GM21526 (cell line): Measurements from ENCODE around the gene PPP1R3F.
"Not testable (repeated sequence)": the region's sequence is repeated elsewhere in the genome, so short reads cannot be mapped to it uniquely, and the experiment has no call there.

Source experiments
- ATAC-seq: cut with Tn5 transposase; IDR thresholded peaks from one replicate; pipeline ENCODE4 v1.9.1; 2021; ENCODE audit warnings: moderate library complexity; ENCODE audit not compliant: unreplicated experiment, low FRiP score

The PPP1R3F gene

DNA sequence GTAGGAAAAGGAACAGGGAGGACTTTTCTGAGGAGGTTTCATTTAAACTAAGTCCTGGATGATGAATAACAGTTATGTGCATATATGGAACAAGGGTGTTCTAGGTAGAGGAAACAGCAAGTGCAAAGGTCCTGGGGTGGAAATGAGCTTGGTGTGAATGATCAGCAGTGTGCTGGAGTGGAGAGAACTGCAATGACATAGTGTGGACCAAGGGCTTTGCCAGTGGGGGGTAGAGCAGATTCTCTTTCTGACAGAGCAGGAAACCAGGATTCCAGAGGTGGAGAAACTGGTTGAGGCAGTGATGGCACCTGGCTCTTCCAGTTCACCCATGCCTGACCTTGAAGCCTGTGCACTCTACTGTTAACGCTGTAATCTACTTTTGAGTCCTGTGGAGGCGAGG is 1.7 kb downstream of the PPP1R3F start:
- no peak for ATAC-seq

DNA sequence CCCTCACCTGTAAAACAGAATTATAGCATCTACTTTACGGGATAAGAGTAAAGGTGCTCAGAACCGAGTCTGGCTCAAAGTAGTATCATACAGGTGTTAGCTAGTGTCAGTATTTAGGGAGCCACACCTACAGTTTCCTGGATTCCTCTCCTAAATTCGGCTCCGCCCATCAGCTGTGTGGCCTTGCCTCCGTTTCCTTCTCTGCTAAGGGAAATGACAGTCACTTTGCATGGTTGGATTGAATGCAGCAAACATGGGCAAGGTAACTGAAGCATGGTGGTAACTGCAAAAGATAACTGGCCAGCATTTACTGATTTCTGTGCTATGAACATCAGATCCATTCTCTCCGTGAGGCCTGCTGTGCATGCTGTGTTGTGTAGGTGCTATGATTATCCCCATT is 2.8 kb downstream of the PPP1R3F start:
- ATAC-seq: no peak

DNA sequence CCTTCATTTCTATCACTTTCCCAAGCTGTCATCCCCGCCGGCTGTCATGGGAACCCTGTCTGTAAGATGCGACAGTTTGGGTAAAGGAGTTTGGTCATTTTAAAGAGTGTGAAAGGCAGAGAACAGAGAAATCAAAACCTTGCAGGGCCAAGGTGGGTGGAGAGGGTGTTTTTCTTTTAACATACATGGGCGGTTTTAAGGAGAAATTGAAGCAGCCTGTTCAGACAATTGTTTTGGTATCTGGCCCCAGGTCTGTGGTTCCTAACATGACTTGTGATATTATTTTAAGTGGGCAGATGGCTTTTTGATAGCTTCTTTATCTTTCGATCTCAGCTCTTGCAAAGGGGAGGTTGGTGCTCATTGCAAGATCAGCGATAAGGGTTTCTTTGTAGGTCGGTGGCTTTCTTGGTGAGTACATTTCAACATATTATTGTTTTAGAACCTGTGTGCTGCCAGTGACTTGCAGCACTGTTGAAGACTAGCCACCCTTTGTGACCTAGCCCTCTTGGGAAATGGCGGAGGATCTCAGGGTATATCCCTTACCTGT is 3.7 kb downstream of the PPP1R3F start:
- no peak for ATAC-seq

DNA sequence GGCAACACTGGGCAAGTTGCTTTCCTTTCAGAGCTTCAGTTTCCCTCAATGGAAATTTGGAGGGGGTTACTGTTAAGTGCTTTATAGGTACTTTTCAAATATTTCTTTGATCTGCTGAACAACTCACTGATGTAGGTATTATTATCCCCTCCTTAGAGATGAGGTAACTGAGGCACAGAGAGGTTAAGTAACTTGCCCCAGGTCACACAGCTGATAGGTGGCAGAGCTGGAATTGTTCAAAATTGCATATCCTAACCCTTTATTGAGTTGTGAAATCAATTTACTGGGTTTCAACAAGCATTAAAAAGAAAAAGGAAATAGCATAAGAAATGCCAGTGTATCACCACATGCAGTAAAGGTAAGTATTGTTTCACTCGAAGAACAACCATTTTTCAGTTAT is 6.6 kb downstream of the PPP1R3F start:
- no peak for ATAC-seq

DNA sequence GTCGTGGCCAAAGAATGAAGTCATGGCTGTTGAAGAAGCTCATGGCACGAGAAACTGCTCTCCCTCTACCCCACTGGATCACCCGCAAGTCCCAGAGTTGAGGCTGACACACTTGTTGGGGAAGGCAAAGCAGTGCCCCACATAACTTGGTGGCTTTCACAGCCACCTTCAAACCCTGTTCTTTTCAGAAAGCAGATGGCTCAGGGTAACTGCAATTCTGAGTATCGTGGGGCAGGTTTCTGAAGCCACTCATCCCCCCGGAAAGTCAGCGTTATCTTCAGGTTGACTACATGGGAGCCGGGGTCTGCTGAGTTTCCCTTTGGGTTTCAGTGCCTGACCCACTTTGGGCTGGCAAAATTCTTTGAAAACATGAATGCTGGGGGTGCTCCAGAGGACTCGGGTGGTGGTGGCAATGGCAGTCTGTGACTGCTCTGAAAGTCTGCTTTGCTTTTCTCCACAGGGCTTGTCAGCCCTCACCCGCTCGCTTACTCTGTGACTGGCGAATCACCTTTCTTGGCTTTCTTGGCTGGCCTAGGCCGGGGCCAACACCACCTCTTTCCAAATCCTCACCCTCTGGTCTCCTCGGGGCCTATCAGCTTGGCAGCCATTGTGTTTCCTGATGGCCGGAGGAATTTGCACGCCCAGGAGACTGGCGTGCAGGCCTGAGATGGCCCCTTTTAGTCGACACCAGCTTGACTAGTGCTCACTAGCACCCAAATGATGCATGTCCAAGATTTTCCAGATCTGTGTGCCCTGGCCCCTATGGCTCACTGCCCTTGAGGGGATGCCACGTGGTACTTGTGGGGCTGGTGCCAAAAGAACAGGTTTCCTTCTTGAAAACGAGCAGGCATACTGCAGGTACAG is 7.3 kb downstream of the PPP1R3F start:
- ATAC-seq: no peak

DNA sequence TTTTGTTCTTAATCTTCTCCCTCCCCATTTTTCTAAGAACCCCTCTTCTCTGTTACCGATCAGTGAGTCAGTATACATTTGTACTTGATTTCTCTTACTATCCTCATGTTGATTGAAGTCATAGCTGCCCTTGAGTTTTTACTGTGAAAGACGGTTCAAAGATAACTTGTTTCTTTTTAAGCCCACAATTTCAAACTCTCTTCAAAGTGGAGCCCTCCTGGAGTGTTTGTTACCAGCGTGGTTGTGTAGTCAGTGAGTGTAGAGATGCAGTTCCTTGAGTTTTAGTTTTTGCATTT is 7.9 kb downstream of the PPP1R3F start:
- ATAC-seq: no peak

DNA sequence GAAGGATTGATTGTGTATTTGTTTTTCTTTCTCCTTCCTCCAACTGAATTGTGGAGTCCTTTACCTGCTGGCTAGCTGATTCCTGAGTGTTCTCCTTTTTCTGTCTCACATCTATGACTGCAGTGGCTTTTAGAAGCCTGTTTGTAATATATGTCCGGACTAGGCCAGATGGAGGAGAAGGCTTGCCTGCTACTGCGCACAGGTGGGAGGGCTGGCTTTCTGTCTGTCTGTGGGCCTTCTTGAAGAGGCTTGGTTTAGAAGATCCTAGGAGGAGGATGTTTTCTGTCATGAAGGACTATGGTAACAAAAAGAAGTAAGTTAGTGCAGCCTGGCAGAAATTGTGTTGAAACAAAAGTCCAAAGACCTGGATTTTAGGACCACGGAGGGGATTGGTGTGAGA is 8.5 kb downstream of the PPP1R3F start:
- ATAC-seq: no peak

DNA sequence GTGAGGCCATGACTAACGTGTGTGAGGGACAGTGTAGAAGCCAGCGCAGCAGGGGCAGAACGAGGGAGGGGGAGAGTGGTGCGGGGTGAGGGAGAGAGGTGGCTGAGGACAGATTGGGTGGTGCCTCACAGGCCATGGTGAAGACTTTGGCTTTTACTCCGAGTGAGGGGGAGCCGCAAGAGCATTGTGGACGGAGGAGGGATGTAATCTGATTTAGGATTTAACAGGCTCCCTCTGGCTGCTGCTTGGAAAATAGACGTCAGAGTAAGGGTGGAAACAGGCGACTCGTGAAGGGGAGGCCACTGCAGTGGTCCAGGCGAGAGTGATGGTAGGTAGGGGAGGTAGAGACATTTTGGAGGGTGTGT is 13.0 kb downstream of the PPP1R3F start:
- no peak for ATAC-seq

DNA sequence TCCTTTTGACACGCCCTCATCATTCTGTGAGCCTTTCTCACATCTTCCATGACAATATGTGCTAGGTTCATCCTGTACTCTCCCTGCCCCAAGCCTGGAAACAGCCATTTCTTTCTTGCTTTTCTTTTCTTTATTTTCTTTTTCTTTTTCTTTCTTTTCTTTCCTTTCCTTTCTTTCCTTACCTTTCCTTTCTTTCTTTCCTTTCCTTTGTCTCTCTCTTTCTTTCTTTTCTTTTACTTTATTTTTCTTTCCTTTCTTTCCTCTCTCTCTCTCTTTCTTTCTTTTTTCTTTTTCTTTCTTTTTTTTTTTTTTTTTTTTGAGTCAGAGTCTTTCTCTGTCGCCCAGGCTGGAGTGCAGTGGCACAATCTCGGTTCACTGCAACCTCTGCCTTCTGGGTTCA is 14.6 kb downstream of the PPP1R3F start:
- ATAC-seq: no peak

DNA sequence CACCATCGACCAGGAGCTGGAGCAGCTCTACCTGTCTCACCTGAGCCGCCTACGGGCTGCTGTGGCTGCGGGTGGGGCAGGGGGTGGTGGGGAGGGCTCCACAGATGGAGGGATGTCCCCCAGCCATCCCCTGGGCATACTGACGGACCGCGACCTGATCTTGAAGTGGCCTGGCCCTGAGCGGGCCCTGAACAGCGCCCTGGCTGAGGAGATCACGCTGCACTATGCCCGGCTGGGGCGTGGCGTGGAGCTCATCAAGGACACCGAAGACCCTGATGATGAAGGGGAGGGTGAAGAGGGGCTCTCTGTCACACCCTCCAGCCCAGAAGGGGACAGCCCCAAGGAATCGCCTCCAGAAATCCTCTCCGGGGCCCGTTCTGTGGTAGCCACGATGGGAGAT is 16.5 kb downstream of the PPP1R3F start:
- no peak for ATAC-seq

DNA sequence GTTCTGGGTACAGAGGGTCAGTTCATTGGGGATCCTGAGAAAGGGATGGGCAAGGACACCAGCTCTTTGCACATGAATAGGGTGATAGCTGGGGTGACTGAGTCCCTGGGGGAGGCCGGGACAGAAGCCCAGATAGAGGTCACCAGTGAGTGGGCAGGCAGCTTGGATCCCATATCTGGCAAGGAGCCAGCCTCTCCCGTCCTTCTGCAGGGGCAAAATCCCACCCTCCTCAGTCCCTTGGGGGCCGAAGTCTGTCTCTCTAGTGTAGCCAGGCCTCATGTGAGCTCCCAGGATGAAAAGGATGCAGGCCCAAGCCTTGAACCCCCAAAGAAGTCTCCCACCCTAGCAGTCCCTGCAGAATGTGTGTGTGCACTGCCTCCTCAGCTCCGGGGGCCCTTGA is 17.0 kb downstream of the PPP1R3F start:
- no peak for ATAC-seq

DNA sequence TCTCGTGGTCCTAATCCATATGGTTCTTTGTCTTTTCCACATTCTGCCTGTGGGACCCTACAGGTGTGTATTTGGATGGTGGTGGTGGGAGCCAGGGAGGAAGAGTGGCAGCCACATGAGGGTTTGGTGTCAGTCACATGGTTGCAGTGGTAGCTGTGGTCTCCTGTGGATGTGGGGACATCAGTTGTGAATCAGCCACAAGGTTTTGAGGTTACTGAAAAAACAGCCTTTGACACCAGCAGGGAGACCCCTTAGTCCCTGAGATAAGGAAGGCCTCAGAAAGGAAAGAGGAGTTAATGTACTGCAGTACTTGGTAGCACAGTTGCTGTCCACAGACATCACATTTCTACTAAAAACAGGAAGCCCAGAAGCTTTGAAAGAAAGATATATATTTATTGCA is 18.1 kb downstream of the PPP1R3F start:
- ATAC-seq: no peak

DNA sequence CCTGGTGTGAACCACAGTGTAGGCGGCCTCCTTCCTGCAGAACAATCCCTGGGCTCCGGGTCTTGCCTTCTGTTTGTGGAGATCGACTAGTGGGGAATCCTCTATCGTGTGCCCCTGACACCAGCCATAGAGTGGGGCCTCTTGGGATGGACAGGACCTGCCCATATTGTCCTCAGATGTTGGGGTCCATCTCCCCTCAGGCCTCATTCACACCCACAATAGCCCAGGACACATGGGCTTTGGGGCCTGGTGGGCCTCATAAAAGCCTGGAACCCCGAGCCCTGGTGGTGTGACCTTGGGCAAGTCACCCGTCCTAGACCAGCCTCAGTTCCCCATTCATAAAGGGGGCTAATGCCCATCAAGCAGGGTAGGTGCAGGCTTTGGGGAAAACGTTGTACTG is 20.6 kb downstream of the PPP1R3F start:
- no peak for ATAC-seq

DNA sequence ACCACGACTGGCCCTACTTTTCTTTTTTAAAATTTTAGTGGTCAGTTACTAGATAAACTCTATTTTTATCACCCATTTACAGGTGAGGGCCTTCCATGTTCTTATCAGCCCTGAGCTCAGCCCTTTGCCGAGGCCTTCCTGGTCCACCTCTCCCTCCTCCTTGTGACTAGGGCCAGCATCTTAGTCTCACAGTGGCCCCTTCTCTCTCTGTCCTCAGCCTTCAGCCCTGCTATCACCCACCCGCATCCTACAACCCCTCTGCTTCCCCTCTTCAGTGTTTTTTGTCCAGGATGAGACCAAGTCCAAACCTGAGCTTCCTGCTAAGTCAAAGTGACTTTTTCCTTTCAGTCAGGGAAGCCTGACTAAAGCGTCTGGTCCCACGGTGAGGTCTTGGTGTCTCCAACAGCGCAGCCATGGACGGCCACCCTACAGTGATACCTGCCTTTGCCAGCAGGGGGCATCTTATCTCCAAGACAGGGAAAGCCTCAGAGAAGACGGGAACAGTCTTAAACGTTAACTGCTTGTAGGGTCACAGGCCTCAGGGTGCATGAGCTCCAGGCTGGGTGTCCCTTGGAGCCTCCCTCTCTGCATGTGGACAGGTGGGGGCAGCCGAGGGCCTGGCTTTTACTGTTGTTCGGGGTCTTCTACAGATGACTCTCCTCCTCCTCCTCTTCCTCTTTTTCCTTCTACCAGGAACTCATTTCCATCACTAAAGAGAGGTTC is 22.2 kb downstream of the PPP1R3F start:
- ATAC-seq: no peak

DNA sequence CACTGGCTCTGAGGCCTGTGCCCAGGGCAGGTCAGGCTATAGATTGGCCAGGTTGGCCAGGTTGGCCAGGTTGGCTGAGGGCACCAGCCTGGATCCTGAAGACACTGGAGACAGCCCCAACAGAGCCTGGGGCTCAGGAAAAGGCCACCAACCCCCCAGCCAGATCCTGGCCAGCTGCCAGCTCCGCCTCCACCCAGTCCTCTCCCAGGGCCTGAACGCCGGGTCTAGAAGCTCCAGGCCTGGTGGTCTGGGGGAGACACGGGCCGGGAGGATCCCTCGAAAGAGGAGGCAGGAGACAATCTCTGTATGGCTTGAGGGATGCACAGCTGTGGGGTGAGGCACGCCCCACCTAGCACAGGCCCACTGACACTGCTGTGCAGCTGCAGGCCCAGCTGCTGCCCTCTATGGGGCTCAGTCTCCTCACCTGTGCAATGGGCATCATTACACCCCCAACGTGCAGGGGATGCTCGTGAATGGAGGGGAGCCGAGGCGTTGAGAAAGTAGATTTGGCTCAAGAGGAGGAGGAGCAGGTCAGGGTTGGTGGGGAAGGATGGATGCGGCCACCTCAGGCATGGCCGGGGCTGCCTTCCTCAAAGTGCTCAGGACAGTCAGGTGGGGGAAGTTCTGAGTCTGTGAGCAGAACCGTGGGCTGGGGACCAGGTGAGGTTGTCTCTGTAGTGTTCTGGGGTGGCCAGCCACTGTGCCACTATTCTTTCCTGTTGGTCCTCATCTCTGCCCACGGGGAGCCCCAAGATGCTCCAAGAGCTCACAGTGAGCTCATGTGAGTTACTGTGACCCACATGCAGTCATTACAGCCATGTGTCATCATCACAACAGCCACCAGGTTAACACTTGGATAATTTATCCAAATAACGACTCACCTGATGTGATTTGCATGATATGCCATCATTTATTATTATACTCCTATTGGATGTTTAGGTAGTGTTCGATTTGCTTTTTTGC is 23.1 kb downstream of the PPP1R3F start:
- ATAC-seq: no peak

DNA sequence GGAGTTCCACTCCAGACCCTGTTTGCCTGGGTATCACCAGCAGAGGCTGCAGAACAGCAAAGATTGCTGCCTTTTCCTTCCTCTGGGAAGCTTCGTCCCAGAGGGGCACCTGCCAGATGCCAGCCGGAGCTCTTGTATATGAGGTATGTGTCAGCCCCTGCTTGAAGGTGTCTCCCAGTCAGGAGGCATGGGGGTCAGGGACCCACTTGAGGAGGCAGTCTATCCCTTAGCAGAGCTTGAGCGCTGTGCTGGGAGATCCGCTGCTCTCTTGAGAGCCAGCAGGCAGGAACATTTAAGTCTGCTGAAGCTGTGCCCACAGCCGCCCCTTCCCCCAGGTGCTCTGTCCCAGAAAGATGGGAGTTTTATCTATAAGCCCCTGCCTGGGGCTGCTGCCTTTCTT is 29.7 kb downstream of the PPP1R3F start:
- not testable (repeated sequence) for ATAC-seq

DNA sequence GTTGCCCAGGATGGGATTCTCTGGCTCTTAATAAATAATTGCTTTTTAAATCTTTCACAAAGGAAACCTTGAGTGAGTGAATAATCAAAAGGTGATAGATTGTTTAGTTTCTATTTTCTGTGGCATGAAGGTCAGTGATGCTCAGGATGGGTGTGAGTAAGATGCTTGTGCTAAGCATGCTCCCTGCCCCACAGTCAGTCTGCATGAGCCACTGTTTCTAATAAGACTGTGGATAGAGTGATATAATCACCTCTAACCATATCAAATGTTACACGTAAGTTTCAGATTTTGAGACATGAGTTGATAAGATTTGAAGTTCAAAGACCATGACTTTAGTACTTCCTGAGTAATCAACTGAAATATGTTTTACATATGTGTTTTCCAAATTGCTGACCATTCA is 31.1 kb downstream of the PPP1R3F start:
- ATAC-seq: no peak

DNA sequence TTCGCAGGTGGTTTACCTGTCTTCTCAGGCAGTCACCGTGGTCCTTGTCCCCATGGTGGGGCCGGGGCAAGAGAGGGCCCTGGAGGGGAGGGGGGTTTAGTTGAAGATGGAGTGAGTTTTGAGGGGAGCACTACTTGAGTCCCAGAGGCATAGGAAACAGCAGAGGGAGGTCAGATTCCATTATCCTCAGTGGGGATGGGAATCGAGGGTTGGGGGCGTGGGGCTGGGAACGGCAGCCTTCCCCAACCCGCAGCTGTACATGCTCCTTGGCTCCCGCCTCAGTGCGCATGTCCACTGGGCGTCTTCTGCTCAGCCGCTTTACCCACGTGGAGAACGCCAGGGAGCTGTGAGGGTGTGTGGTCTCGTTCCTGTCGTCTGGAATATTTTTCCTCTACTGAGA is 33.8 kb downstream of the PPP1R3F start, which contains the start of gene GAGE10:
Gene GAGE10, plus strand, starts transcription at position 301 of the 400 bp plus-strand sequence. CDS start 1,214 bp downstream, outside the sequence.
- no peak for ATAC-seq

DNA sequence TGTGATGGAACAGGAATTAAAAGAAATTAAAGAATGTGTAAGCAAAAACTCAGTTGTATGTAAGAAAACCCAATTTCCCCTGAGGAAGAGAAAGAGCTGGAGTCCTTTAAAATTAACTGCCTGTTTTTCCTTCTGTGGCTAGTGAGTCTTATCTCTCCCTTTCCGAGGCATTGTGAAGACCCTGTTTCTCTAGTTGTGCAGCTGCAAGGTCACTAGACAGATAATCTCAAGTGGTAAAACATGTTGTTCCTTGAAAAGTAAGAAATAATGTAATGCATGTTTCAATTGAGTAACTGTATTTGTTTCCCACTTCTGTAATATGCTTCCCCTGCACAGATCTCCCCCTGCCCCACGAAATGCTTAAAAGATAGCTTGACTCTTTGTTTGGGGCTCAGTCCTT is 38.2 kb downstream of the PPP1R3F start:
- not testable (repeated sequence) for ATAC-seq

DNA sequence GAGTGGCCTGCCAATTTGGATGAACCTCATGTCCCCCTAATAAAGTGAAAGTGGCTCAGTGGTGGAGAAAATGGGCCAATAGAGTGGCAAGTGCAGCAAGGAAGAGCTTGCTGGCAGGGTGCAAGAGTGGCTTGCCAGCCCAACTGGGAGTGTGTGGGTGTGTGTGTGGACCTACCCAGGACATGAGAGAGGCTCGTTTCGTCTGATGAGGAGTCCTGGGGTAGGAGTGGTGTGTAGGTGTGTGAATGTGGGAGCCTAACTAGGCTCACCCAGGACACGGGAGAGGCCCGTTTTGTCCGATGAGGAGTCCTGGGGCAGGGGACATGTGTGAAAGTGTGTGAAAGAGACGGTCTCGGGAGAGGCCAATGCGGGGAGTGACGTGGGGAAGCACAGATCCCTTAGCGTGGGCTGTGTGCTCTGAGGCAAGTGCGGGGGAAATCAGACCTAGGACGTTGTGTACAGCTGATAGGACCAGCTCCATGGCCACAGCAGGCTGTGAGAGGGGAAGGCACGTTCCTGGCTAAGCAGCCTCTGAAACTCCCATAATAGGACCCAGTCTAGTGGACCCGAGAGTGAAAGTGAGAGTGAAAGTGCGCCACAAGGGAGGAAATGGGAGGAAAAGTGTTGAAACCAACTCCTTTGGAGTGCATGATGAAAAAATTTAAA is 39.1 kb downstream of the PPP1R3F start:
- ATAC-seq: no peak
